A549 (cell line): ENCODE measurements around the gene ENTPD3. TPM values are rescaled to one million over a fixed set of nuclear protein-coding genes. Genes with fewer than 3 reads are reported as not detected.
A peak's percentile ranks its signal among the peaks of the same experiment; 100 is the strongest.

Source experiments
- ATAC-seq, 2 experiments: fragments of 200-7000 bp in 1 of 2; fragments of >200 bp in 1 of 2; cut with Nextera tagmentation in 1 of 2; cut with Tn5 transposase in 1 of 2; 3 replicates each; pipeline versions ENCODE4 v1.8.0 to v1.9.1; 2018 to 2020; ENCODE audit warnings: mild to moderate bottlenecking in 1 of 2, moderate library complexity in 1 of 2
- CTCF ChIA-PET: fragments of 300-600 bp; sonication (Branson Sonifier 250); formaldehyde crosslinking; extraction: SDS; loops from one replicate; lab custom pipeline; 2021; ENCODE audit warnings: antibody characterized with exemption, inconsistent platforms; lab: Yijun Ruan, JAX
- POLR2A ChIA-PET: fragments of 350-600 bp; formaldehyde crosslinking; extraction: SDS; loops from one replicate; lab custom pipeline; 2021; ENCODE audit warnings: antibody characterized with exemption, inconsistent platforms; lab: Yijun Ruan, JAX
- DNase-seq, 2 experiments: peaks; one replicate each; pipeline versions ENCODE4 v3.0.0 to v3.0.0-alpha.2; 2011 to 2016; ENCODE audit warnings: low read depth in 1 of 2, low spot score in 1 of 2
- FAIRE-seq: peaks from 2 replicates; lab custom pipeline; 2011; peaks lifted over from hg19 to GRCh38; lab: Jason Lieb, UNC
- H3K27ac ChIP-seq, 2 experiments: fragments of >200 bp; sonication (Bioruptor Twin); formaldehyde crosslinking; 3 replicates each; pipeline ENCODE4 v1.5.1; 2016 to 2017
- H3K4me1 ChIP-seq: fragments of >200 bp; sonication (Bioruptor Twin); formaldehyde crosslinking; 3 replicates; pipeline ENCODE4 v1.6.1; 2016
- H3K4me2 ChIP-seq: fragments of >200 bp; sonication (Bioruptor Twin); formaldehyde crosslinking; 3 replicates; pipeline ENCODE4 v1.6.1; 2016
- H3K4me3 ChIP-seq: fragments of >200 bp; sonication (Bioruptor Twin); formaldehyde crosslinking; 3 replicates; pipeline ENCODE4 v1.5.1; 2016
- H3K9me3 ChIP-seq: fragments of >200 bp; sonication (Bioruptor Twin); formaldehyde crosslinking; 3 replicates; pipeline ENCODE4 v1.6.1; 2016
- ATOH8 ChIP-seq: fragments of 250-450 bp; sonication (Bioruptor Pico); IDR thresholded peaks from 2 replicates; pipeline ENCODE4 v1.5.0; 2020; ENCODE audit warnings: low read depth, mild to moderate bottlenecking, moderate library complexity
- BHLHE40 ChIP-seq: IDR thresholded peaks from 2 replicates; pipeline ENCODE4 v1.6.1; 2012; ENCODE audit warnings: low read depth, low read length, inconsistent platforms
- E2F6 ChIP-seq: IDR thresholded peaks from 2 replicates; pipeline ENCODE4 v1.6.1; 2012; ENCODE audit warnings: low read depth, borderline replicate concordance
- EHMT2 ChIP-seq: fragments of 200-600 bp; sonication (generic); IDR thresholded peaks from 2 replicates; pipeline ENCODE4 v1.6.1; 2016; ENCODE audit warnings: antibody characterized with exemption, low read depth, mild to moderate bottlenecking, moderate library complexity
- FOSB ChIP-seq: fragments of 250-450 bp; sonication (Bioruptor Pico); IDR thresholded peaks from 2 replicates; pipeline ENCODE4 v1.5.0; 2020; ENCODE audit warnings: mild to moderate bottlenecking, moderate library complexity
- FOSL2 ChIP-seq, 2 experiments: fragments of 450-650 bp in 1 of 2; fragments of >200 bp in 1 of 2; sonication (Bioruptor Twin) in 1 of 2; formaldehyde crosslinking; IDR thresholded peaks; 2 replicates each; pipeline versions ENCODE4 v1.5.0 to v1.6.1; 2016 to 2020; ENCODE audit warnings: mild to moderate bottlenecking in 1 of 2, moderate library complexity in 1 of 2
- GATA3 ChIP-seq: IDR thresholded peaks from 2 replicates; pipeline ENCODE4 v1.6.1; 2012; ENCODE audit warnings: borderline replicate concordance
- HDAC2 ChIP-seq: fragments of 200-600 bp; sonication (generic); IDR thresholded peaks from 2 replicates; pipeline ENCODE4 v1.6.1; 2016
- HOXA7 ChIP-seq: fragments of 250-450 bp; sonication (Bioruptor Pico); IDR thresholded peaks from 2 replicates; pipeline ENCODE4 v1.5.0; 2020; ENCODE audit warnings: mild to moderate bottlenecking, moderate library complexity
- JUN ChIP-seq, 2 experiments: fragments of >200 bp; sonication (Bioruptor Twin); formaldehyde crosslinking; IDR thresholded peaks; 2 replicates in 1 of 2; 3 replicates in 1 of 2; pipeline ENCODE4 v1.6.1; 2016 to 2017
- MAX ChIP-seq: IDR thresholded peaks from 2 replicates; pipeline ENCODE4 v1.6.1; 2012
- NPAS2 ChIP-seq: fragments of 250-450 bp; sonication (Bioruptor Pico); IDR thresholded peaks from 2 replicates; pipeline ENCODE4 v1.8.0; 2022; ENCODE audit warnings: mild to moderate bottlenecking, moderate library complexity, borderline replicate concordance
- NR3C1 ChIP-seq: fragments of >200 bp; sonication (Bioruptor Twin); formaldehyde crosslinking; IDR thresholded peaks from 3 replicates; pipeline ENCODE4 v1.6.1; 2017
- PBX3 ChIP-seq: IDR thresholded peaks from 2 replicates; pipeline ENCODE4 v1.6.1; 2012
- PHF8 ChIP-seq: fragments of 200-600 bp; sonication (generic); IDR thresholded peaks from 2 replicates; pipeline ENCODE4 v1.6.1; 2016; ENCODE audit warnings: low read depth, mild to moderate bottlenecking, antibody characterized with exemption, moderate library complexity, borderline replicate concordance
- POLR2A ChIP-seq: IDR thresholded peaks from 2 replicates; pipeline ENCODE4 v1.6.1; 2012; ENCODE audit warnings: mild to moderate bottlenecking, low read length
- POLR2AphosphoS2 ChIP-seq: conservative IDR thresholded peaks from 2 replicates; pipeline ENCODE4 v1.6.1; 2012; ENCODE audit warnings: low read length, improper control_type of control experiment, inconsistent platforms
- RAD21 ChIP-seq, 2 experiments: fragments of >200 bp in 1 of 2; sonication (Bioruptor Twin) in 1 of 2; formaldehyde crosslinking in 1 of 2; IDR thresholded peaks in 1 of 2; conservative IDR thresholded peaks in 1 of 2; 2 replicates in 1 of 2; 3 replicates in 1 of 2; pipeline ENCODE4 v1.6.1; 2012 to 2018; ENCODE audit warnings: inconsistent platforms in 1 of 2
- RFX5 ChIP-seq: fragments of 450-650 bp; IDR thresholded peaks from 2 replicates; pipeline ENCODE4 v1.7.1; 2014; ENCODE audit warnings: antibody characterized with exemption, mild to moderate bottlenecking, moderate library complexity
- USF2 ChIP-seq: fragments of 450-650 bp; IDR thresholded peaks from 2 replicates; pipeline ENCODE4 v1.6.1; 2014; ENCODE audit warnings: antibody characterized with exemption
- WGBS: methylation state at CpG from one replicate; pipeline ENCODE4 v1.1.6; 2017; ENCODE audit errors: missing lambda C conversion rate; 5-methylcytosine and 5-hydroxymethylcytosine counted together
- polyA plus RNA-seq, 4 experiments: library from polyadenylated mRNA; depleted of rRNA in 3 of 4; stranded (reverse); fragments of >200 nt; fragmentation: RNase III in 1 of 4; extraction: RNeasy Plus Mini Kit Qiagen cat#74134 plus additional on column Dnase treatment in 1 of 4; gene quantifications; 2 replicates in 3 of 4; 3 replicates in 1 of 4; pipeline ENCODE4 v1.2.3, GENCODE V29; 2011 to 2017

The ENTPD3 gene
- polyA plus RNA-seq, 2 of the 4 experiments (the other 2 are of a cell fraction) = not detected

GRCh38 chr3:40450438-40450837, 63.5 kb downstream of the ENTPD3 start (continued):
- no peak for TF ChIP-seq NPAS2 (CRISPR knock-in tag)
- no peak for TF ChIP-seq RAD21 (conservative IDR thresholded peaks at IDR 0.05 in 1 of 2, IDR thresholded peaks at IDR 0.05 in 1 of 2)
- no peak for TF ChIP-seq ATOH8 (CRISPR knock-in tag)
- TF ChIP-seq USF2 = no peak

GRCh38 chr3:40451551-40451950, 64.6 kb downstream of the ENTPD3 start:
- no peak overlapping the region for H3K4me3 ChIP-seq
- CTCF ChIA-PET = no interaction called here
- no peaks in the 10 kb centered on the region for H3K9me3 ChIP-seq
- DNase-seq = no peak
- FAIRE-seq = no peak
- no peak overlapping the region for H3K27ac ChIP-seq
- H3K4me1 ChIP-seq = peaks cover 12% of the 10 kb centered on the region; the same call in 2 of the 3 replicates
- no peak overlapping the region for H3K4me2 ChIP-seq
- POLR2A ChIA-PET = no interaction called here
- TF ChIP-seq PBX3 (no peak), POLR2AphosphoS2 (no peak), GATA3 (no peak), EHMT2 (no peak), HOXA7 (no peak)
- TF ChIP-seq, all 56 proteins: peak for 0
- no peak for ATAC-seq

- TF ChIP-seq HDAC2 = no peak
- TF ChIP-seq BHLHE40 = no peak
- TF ChIP-seq, all 56 proteins: peak for 0
- ChIA-PET CTCF (no interaction called here), POLR2A (no interaction called here)
- Histone ChIP-seq H3K9me3 (no peaks in the 10 kb centered on the region), H3K4me3 (peak overlapping the region; percentile 57; the same call in 2 of the 3 replicates), H3K27ac (peak overlapping the region in 1 of 2 experiments; percentile 87; a peak in 1 of 6 replicates), H3K4me2 (peak overlapping the region; percentile 63), H3K4me1 (peaks cover 12% of the 10 kb centered on the region; the same call in 2 of the 3 replicates)
- ATAC-seq = no peak
- DNase-seq = no peak
- WGBS = 50% methylated on average over 1 of the region's 1 CpG
- no peak for FAIRE-seq
These were observed 65.1 kb downstream of the ENTPD3 start for GRCh38 chr3:40452057-40452456.

- no peak for FAIRE-seq
- Histone ChIP-seq H3K4me3 (peak overlapping the region; percentile 57), H3K4me1 (peaks cover 12% of the 10 kb centered on the region; the same call in 2 of the 3 replicates), H3K9me3 (no peaks in the 10 kb centered on the region)
- CTCF ChIA-PET = interaction anchor here (0.6 kb wide), 1 partner anchor 1331 kb away, joined by 4 read pairs; no protein-coding TSS in a partner anchor
- TF ChIP-seq PHF8 = no peak
- TF ChIP-seq, all 56 proteins: peak for 0
- Histone ChIP-seq H3K4me2 (peak overlapping the region; percentile 63), H3K27ac (peak overlapping the region; percentile 75 to 87)
- POLR2A ChIA-PET = interaction anchor here (2.0 kb wide), 1 partner anchor 72 kb away, joined by 6 read pairs; the partner anchor contains the start of gene ZNF621
- DNase-seq = no peak
- WGBS = 7% methylated on average over 3 of the region's 7 CpGs
- ATAC-seq = no peak; a peak in 1 of 6 replicates
These were observed 65.5 kb downstream of the ENTPD3 start for GRCh38 chr3:40452562-40452875.

- H3K4me1 ChIP-seq = peaks cover 12% of the 10 kb centered on the region; the same call in 2 of the 3 replicates
- CTCF ChIA-PET = interaction anchor here (0.6 kb wide), 1 partner anchor 1330 kb away, joined by 4 read pairs; no protein-coding TSS in a partner anchor
- peak overlapping the region; percentile 89 for H3K4me2 ChIP-seq
- ATAC-seq (peak; percentile 97 to 98), FAIRE-seq (peak; percentile 36)
- H3K27ac ChIP-seq = peak overlapping the region; percentile 75 to 87
- no peaks in the 10 kb centered on the region for H3K9me3 ChIP-seq
- POLR2A ChIA-PET = interaction anchor here (1.2 to 2.0 kb wide), 2 partner anchors 24 to 71 kb away, joined by 3 to 6 read pairs; partner anchors contain the start of genes ZNF619 and ZNF621
- TF ChIP-seq FOSB (CRISPR knock-in tag) = no peak
- peak; percentile 10; the same call in 1 of the 2 replicates for TF ChIP-seq USF2
- TF ChIP-seq E2F6 = 0 out of 2 replicates have a peak, but pooled peaks have one; percentile 24
- TF ChIP-seq RFX5 = peak; percentile 77
- peak; percentile 51 for TF ChIP-seq POLR2A
- TF ChIP-seq FOSL2 (IDR thresholded peaks at IDR 0.05) = no peak
- no peak for TF ChIP-seq FOSL2 (CRISPR knock-in tag; IDR thresholded peaks at IDR 0.05)
- TF ChIP-seq MAX = peak; percentile 44; the same call in 1 of the 2 replicates
- peak in 1 of 2 experiments; percentile 75; a peak in 2 of 5 replicates for TF ChIP-seq JUN (IDR thresholded peaks at IDR 0.05)
- TF ChIP-seq NR3C1 = no peak
- peak; percentile 82 for TF ChIP-seq PHF8
- TF ChIP-seq, all 56 proteins: peak for 7
- H3K4me3 ChIP-seq = peak overlapping the region; percentile 57
- peak; percentile 92 to 96 for DNase-seq
- WGBS = 3% methylated on average over 23 of the region's 41 CpGs
These were observed 66.1 kb downstream of the ENTPD3 start for GRCh38 chr3:40452876-40453730.
